K562 (cell line): ENCODE results near the gene SP2. TPM values are rescaled to one million over a fixed set of nuclear protein-coding genes. Genes with fewer than 3 reads are reported as not detected.
A peak's percentile ranks its signal among the peaks of the same experiment; 100 is the strongest.

ENCODE experiments used
- ATAC-seq: fragments of 200-7000 bp; cut with Tn5 transposase; 3 replicates; pipeline ENCODE4 v1.9.1; 2020; ENCODE audit warnings: moderate library complexity
- BruUV-seq: library from RNA; stranded (reverse); fragments of 400-500 nt; replicated peaks from 2 replicates; lab custom pipeline; 2021; lab: Mats Ljungman, UMichigan
- CTCF ChIA-PET: fragments of 300-600 bp; formaldehyde crosslinking; extraction: SDS; loops from one replicate; lab custom pipeline; 2021; ENCODE audit warnings: low intra/inter-chr PET ratio; lab: Yijun Ruan, JAX
- POLR2A ChIA-PET: fragments of 300-600, 350-650 bp; sonication (Branson Sonifier 250); formaldehyde crosslinking; extraction: SDS; loops from one replicate; lab custom pipeline; 2021; ENCODE audit warnings: antibody characterized with exemption, inconsistent platforms; lab: Yijun Ruan, JAX
- DNase-seq, 4 experiments: peaks; one replicate each; pipeline versions ENCODE4 v3.0.0 to v3.0.0-alpha.2; 2011 to 2018; ENCODE audit warnings: low spot score in 3 of 4, mixed read lengths in 3 of 4; ENCODE audit errors: extremely low read depth in 1 of 4
- FAIRE-seq: peaks from 2 replicates; lab custom pipeline; 2011; peaks lifted over from hg19 to GRCh38; lab: Jason Lieb, UNC
- H2AFZ ChIP-seq: 2 replicates; pipeline ENCODE4 v1.6.0; 2011; ENCODE audit warnings: low read depth, low read length, control low read depth, inconsistent platforms
- H3K27ac ChIP-seq: fragments of 200-600 bp; 3 replicates; pipeline ENCODE4 v1.8.0; 2011; ENCODE audit warnings: low read depth, mild to moderate bottlenecking, control low read depth, inconsistent platforms, low read length, moderate library complexity, mixed read lengths; ENCODE audit errors: extremely low read depth
- H3K27me3 ChIP-seq, 2 experiments: fragments of 300-600 bp in 1 of 2; 2 replicates in 1 of 2; 3 replicates in 1 of 2; pipeline versions ENCODE4 v1.6.0 to v1.8.0; 2011; ENCODE audit warnings: inconsistent platforms in 2 of 2, low read length in 2 of 2, mild to moderate bottlenecking in 1 of 2, mixed read lengths in 1 of 2, moderate library complexity in 1 of 2; ENCODE audit not compliant: control insufficient read depth in 2 of 2, insufficient read depth in 2 of 2
- H3K36me3 ChIP-seq: fragments of 300-600 bp; 3 replicates; pipeline ENCODE4 v1.8.0; 2011; ENCODE audit warnings: mild to moderate bottlenecking, low read length, inconsistent platforms; ENCODE audit not compliant: control insufficient read depth, insufficient read depth
- H3K4me1 ChIP-seq, 2 experiments: fragments of 200-600 bp in 1 of 2; replicated peaks in 1 of 2; 2 replicates in 1 of 2; 3 replicates in 1 of 2; pipeline versions ENCODE4 v1.5.1 to v1.8.0; 2011; ENCODE audit warnings: inconsistent platforms in 2 of 2, low read length in 2 of 2, mild to moderate bottlenecking in 1 of 2, mixed read lengths in 1 of 2, moderate library complexity in 1 of 2; ENCODE audit not compliant: control insufficient read depth in 2 of 2, insufficient read depth in 2 of 2
- H3K4me2 ChIP-seq: 2 replicates; pipeline ENCODE4 v1.6.1; 2011; ENCODE audit warnings: low read length, control low read depth, inconsistent platforms, mixed read lengths; ENCODE audit not compliant: insufficient read depth
- H3K4me3 ChIP-seq: fragments of 200-600 bp; sonication (generic), shearing (Covaris generic); 2 replicates; pipeline ENCODE4 v1.5.1; 2016; ENCODE audit warnings: control low read depth, inconsistent platforms
- H3K79me2 ChIP-seq: fragments of 200-600 bp; 3 replicates; pipeline ENCODE4 v1.8.0; 2011; ENCODE audit warnings: low read length, inconsistent platforms; ENCODE audit not compliant: control insufficient read depth, insufficient read depth
- H3K9ac ChIP-seq, 2 experiments: 2 replicates each; pipeline versions ENCODE4 v1.6.0 to v1.6.1; 2011; ENCODE audit warnings: low read depth in 2 of 2, low read length in 2 of 2, control low read depth in 1 of 2, inconsistent platforms in 1 of 2, mild to moderate bottlenecking in 1 of 2, mixed read lengths in 1 of 2; ENCODE audit not compliant: insufficient read depth in 1 of 2
- H3K9me1 ChIP-seq: one replicate; pipeline ENCODE4 v1.6.0; 2011; ENCODE audit warnings: inconsistent platforms, mild to moderate bottlenecking, low read length, moderate library complexity; ENCODE audit not compliant: control insufficient read depth, insufficient read depth
- H3K9me3 ChIP-seq: replicated peaks from 2 replicates; pipeline ENCODE4 v1.5.1; 2011; ENCODE audit warnings: low read depth, low read length, inconsistent platforms; ENCODE audit not compliant: control insufficient read depth, insufficient read depth
- H4K20me1 ChIP-seq: replicated peaks from 2 replicates; pipeline ENCODE4 v1.6.1; 2011; ENCODE audit warnings: low read length, inconsistent platforms, mixed read lengths; ENCODE audit not compliant: control insufficient read depth, insufficient read depth
- ARHGAP35 ChIP-seq: fragments of 450-650 bp; IDR thresholded peaks from 2 replicates; pipeline ENCODE4 v1.6.1; 2018; ENCODE audit not compliant: partially characterized antibody
- ARID2 ChIP-seq: fragments of 450-650 bp; IDR thresholded peaks from 2 replicates; pipeline ENCODE4 v1.6.1; 2017; ENCODE audit warnings: antibody characterized with exemption, mild to moderate bottlenecking
- CCAR2 ChIP-seq: fragments of 200-400 bp; formaldehyde crosslinking; IDR thresholded peaks from 2 replicates; pipeline ENCODE4 v1.6.1; 2017; ENCODE audit warnings: mild to moderate bottlenecking, low read depth, low read length
- CTBP1 ChIP-seq: fragments of 450-650 bp; IDR thresholded peaks from 2 replicates; pipeline ENCODE4 v1.6.1; 2016; ENCODE audit warnings: borderline replicate concordance
- DEAF1 ChIP-seq: fragments of 450-650 bp; formaldehyde crosslinking; IDR thresholded peaks from 2 replicates; pipeline ENCODE4 v1.4.0; 2020; ENCODE audit warnings: mild to moderate bottlenecking, moderate library complexity
- DLX4 ChIP-seq: fragments of 250-450 bp; sonication (Bioruptor Pico); IDR thresholded peaks from 2 replicates; pipeline ENCODE4 v1.6.1; 2021; ENCODE audit warnings: mild to moderate bottlenecking
- FOSL1 ChIP-seq: fragments of 200-800 bp; sonication (Bioruptor generic); conservative IDR thresholded peaks from 2 replicates; pipeline ENCODE4 v1.6.1; 2016; ENCODE audit warnings: missing genetic modification characterization, missing compliant biosample characterization
- JUN ChIP-seq, 2 experiments: sonication (generic) in 1 of 2; formaldehyde crosslinking in 1 of 2; IDR thresholded peaks; 2 replicates each; pipeline versions ENCODE4 v1.6.1 to v1.8.0; 2012 to 2022; ENCODE audit warnings: borderline replicate concordance in 2 of 2, mild to moderate bottlenecking in 2 of 2, improper control_type of control experiment in 1 of 2, low read depth in 1 of 2, low read length in 1 of 2, missing genetic modification reagents in 1 of 2
- KLF16 ChIP-seq: IDR thresholded peaks from 2 replicates; pipeline ENCODE4 v1.6.1; 2016; ENCODE audit warnings: antibody characterized with exemption
- POLR3A ChIP-seq: IDR thresholded peaks from 2 replicates; pipeline ENCODE4 v1.6.1; 2011; ENCODE audit warnings: borderline replicate concordance, mild to moderate bottlenecking, moderate library complexity; ENCODE audit not compliant: insufficient read length, insufficient read depth; ENCODE audit errors: extremely low read depth
- SMAD3 ChIP-seq: fragments of 450-650 bp; formaldehyde crosslinking; conservative IDR thresholded peaks from 2 replicates; pipeline ENCODE4 v1.4.0; 2020; ENCODE audit warnings: mild to moderate bottlenecking
- TRIM25 ChIP-seq: fragments of 450-650 bp; IDR thresholded peaks from 2 replicates; pipeline ENCODE4 v1.7.0; 2016; ENCODE audit warnings: borderline replicate concordance
- ZNF224 ChIP-seq: sonication (generic); formaldehyde crosslinking; IDR thresholded peaks from 2 replicates; pipeline ENCODE4 v1.8.0; 2022; ENCODE audit warnings: mild to moderate bottlenecking, missing genetic modification reagents
- ZNF239 ChIP-seq: fragments of 250-450 bp; sonication (Bioruptor Pico); IDR thresholded peaks from 2 replicates; pipeline ENCODE4 v1.4.0; 2020; ENCODE audit warnings: mild to moderate bottlenecking
- ZNF324 ChIP-seq: fragments of 250-450 bp; sonication (Bioruptor Pico); IDR thresholded peaks from 2 replicates; pipeline ENCODE4 v1.4.0; 2020; ENCODE audit warnings: mild to moderate bottlenecking
- ZNF77 ChIP-seq: fragments of 250-450 bp; sonication (Bioruptor Pico); IDR thresholded peaks from 2 replicates; pipeline ENCODE4 v1.5.0; 2020
- ZNF830 ChIP-seq: fragments of 250-450 bp; sonication (Bioruptor Pico); IDR thresholded peaks from 2 replicates; pipeline ENCODE4 v1.5.0; 2021; ENCODE audit warnings: mild to moderate bottlenecking
- WGBS: fragments of 100-300 bp; shearing (Covaris generic); methylation state at CpG from one replicate; pipeline ENCODE4 v1.1.6; 2016; ENCODE audit warnings: low coverage, mixed read lengths; ENCODE audit not compliant: insufficient coverage; ENCODE audit errors: missing lambda C conversion rate; 5-methylcytosine and 5-hydroxymethylcytosine counted together
- in situ Hi-C: fragments of 300-500 bp; cut with MboI; formaldehyde crosslinking; loops from 4 replicates; pipeline ENCODE4 v1.15.0; 2018; ENCODE audit warnings: inconsistent platforms, mixed read lengths
- intact Hi-C: fragments of 100-400 bp; cut with micrococcal nuclease; formaldehyde crosslinking; loops from 2 replicates; pipeline ENCODE4 v1.14.2; 2022
- polyA plus RNA-seq, 8 experiments: library from polyadenylated mRNA; depleted of rRNA in 4 of 8; stranded (reverse) in 5 of 8; unstranded in 3 of 8; fragments of >200 nt; fragmentation: Nextera tagmentation in 2 of 8; fragmentation: Illumina TruSeq in 1 of 8; extraction: Ambion mirVana in 2 of 8; extraction: Trizol in 1 of 8; gene quantifications; 2 replicates each; pipeline versions ENCODE4 v1.2.1 to v1.2.3, GENCODE V29; 2011 to 2014; ENCODE audit warnings: inconsistent platforms in 1 of 8, missing spikeins in 1 of 8
- total RNA-seq, 7 experiments: library from RNA; depleted of rRNA in 6 of 7; stranded (reverse); fragments of >200 nt in 6 of 7; fragmentation: Illumina TruSeq in 2 of 7; extraction: Trizol in 2 of 7; gene quantifications; 2 replicates each; pipeline versions ENCODE4 v1.2.1 to v1.2.3, GENCODE V29; 2011 to 2021; ENCODE audit warnings: low replicate concordance in 1 of 7

Gene SP2
- total and polyA plus RNA-seq, 9 of the 15 experiments (the other 6 are each of a cell fraction or from before 2014, with no cell fraction given): 0.77 to 22.3 (median 2.3) TPM

- peak; percentile 31; the same call in 1 of the 2 replicates for TF ChIP-seq FOSL1
- TF ChIP-seq ZNF324: no peak
- TF ChIP-seq JUN (IDR thresholded peaks at IDR 0.05; ENCODE audit: borderline replicate concordance, low read depth, low read length): 0 out of 2 replicates have a peak, but pooled peaks have one; percentile 18
- no peak for TF ChIP-seq JUN (CRISPR knock-in tag; IDR thresholded peaks at IDR 0.05; ENCODE audit: borderline replicate concordance)
- no peak for TF ChIP-seq DLX4
- TF ChIP-seq DEAF1: no peak
Measured at GRCh38 chr17:47888293-47888692, 7.7 kb upstream of the SP2 start (continued).

DNA sequence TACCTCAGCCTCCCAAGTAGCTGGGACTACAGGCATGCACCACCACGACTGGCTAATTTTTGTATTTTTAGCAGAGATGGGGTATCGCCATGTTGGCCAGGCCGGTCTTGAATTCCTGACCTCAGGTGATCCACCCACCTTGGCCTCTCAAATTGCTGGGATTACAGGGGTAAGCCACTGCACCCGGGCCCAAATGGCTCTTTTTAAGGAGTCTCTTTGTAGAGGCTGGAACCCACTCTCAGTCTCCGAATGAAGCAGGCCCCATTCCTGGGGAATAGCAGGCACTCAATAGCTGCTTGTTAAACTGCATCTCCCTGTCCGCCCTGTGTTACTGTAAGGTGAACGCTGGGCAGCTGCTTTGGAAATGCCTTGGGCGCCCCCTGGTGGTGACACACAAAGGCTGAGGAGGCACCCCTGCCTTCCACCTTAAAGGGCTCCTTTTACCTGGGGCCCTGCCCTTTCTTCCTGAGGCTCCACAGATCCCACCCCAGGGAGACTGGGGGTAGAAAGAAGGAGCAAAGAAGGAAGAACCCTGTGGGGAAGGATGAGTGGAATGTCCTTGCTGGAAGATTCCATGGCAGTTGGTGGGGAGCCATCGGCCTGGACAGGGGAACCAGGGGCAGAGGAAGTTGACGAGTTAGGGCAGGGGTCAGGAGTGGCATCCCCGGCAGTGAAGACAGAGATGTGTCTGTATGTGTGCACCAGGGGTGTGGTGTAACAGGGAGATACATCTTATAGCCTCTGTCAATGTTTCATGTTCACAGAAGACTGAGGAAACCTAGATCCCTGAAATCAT lies 6.1 kb upstream of the SP2 start:
- 35% methylated on average over 11 of the region's 11 CpGs for WGBS
- BruUV-seq: no TSS peak
- ATAC-seq (peak; percentile 98), DNase-seq (peak; percentile 72 to 90 (median 74)), FAIRE-seq (peak; percentile 95)
- H3K27ac ChIP-seq: no peak overlapping the region
- ChIA-PET POLR2A (interaction anchor here (0.6 to 1.2 kb wide), 8 partner anchors 10 to 121 kb away, joined by 3 to 18 read pairs (median 4); partner anchors contain the start of genes LRRC46, MRPL10, SCRN2 and SP6), CTCF (interaction anchor here (0.7 to 6.1 kb wide), 5 partner anchors 38 to 80 kb away, joined by 3 to 171 read pairs (median 4); partner anchors contain the start of genes SCRN2 and SP6)
- H3K27me3 ChIP-seq: no peaks in the 10 kb centered on the region; a peak in 1 of 5 replicates
- H3K79me2 ChIP-seq: peaks cover under 1% of the 10 kb centered on the region; the same call in 2 of the 3 replicates
- in situ Hi-C loops: loop anchor here (5.0 kb wide), 1 partner anchor 48 kb away; the partner anchor contains the start of gene SCRN2
- no peak overlapping the region for H3K4me2 ChIP-seq
- H3K9me1 ChIP-seq: no peaks in the 10 kb centered on the region
- peaks cover 12 to 26% of the 10 kb centered on the region in 2 experiments for H3K4me1 ChIP-seq
- no peaks in the 10 kb centered on the region for H3K9me3 ChIP-seq
- H3K4me3 ChIP-seq: no peak overlapping the region
- H2AFZ ChIP-seq: peak overlapping the region; percentile 35; the same call in 1 of the 2 replicates
- H3K36me3 ChIP-seq: no peaks in the 10 kb centered on the region
- no peaks in the 10 kb centered on the region for H4K20me1 ChIP-seq
- H3K9ac ChIP-seq: peak overlapping the region in 1 of 2 experiments; percentile 65; a peak in 2 of 4 replicates
- intact Hi-C loops: loop anchor here (1.0 to 5.0 kb wide), 2 partner anchors 47 to 113 kb away; no protein-coding TSS in a partner anchor
- TF ChIP-seq ZNF77 (CRISPR knock-in tag): no peak
- TF ChIP-seq ARHGAP35: no peak
- TF ChIP-seq POLR3A: no peak
- no peak for TF ChIP-seq ZNF224 (CRISPR knock-in tag)
- TF ChIP-seq CCAR2: no peak
- TF ChIP-seq ZNF239: no peak
- TF ChIP-seq SMAD3 (CRISPR knock-in tag): no peak; the same call in 1 of the 2 replicates
- TF ChIP-seq CTBP1: peak; percentile 58
- peak; percentile 36; the same call in 1 of the 2 replicates for TF ChIP-seq KLF16
- no peak for TF ChIP-seq TRIM25
- peak; percentile 99 for TF ChIP-seq ARID2
- TF ChIP-seq ZNF830 (CRISPR knock-in tag): no peak
